MM.1S (cell line): ENCODE data around the gene CYP2R1.
A peak's percentile ranks its signal among the peaks of the same experiment; 100 is the strongest.

Source experiments
- DNase-seq: peaks from one replicate; pipeline ENCODE4 v3.0.0-alpha.2; 2015
- H2AFZ ChIP-seq: fragments of 300-600 bp; sonication (generic); 2 replicates; pipeline ENCODE4 v1.6.0; 2016; ENCODE audit warnings: antibody characterized with exemption, low read length
- H3F3A ChIP-seq: fragments of 300-600 bp; sonication (generic); 2 replicates; pipeline ENCODE4 v1.6.1; 2016; ENCODE audit warnings: mild to moderate bottlenecking, antibody characterized with exemption, low read length, moderate library complexity, mixed read lengths; ENCODE audit not compliant: insufficient read depth
- H3K27ac ChIP-seq: fragments of 300-600 bp; sonication (generic); 2 replicates; pipeline ENCODE4 v1.5.1; 2016; ENCODE audit warnings: mild to moderate bottlenecking, low read length
- H3K27me3 ChIP-seq: fragments of 300-600 bp; sonication (generic); replicated peaks from 2 replicates; pipeline ENCODE4 v1.6.0; 2016; ENCODE audit warnings: low read length; ENCODE audit not compliant: insufficient read depth
- H3K36me3 ChIP-seq: fragments of 300-600 bp; sonication (generic); replicated peaks from 2 replicates; pipeline ENCODE4 v1.6.1; 2016; ENCODE audit warnings: mild to moderate bottlenecking, low read length, mixed read lengths; ENCODE audit not compliant: insufficient read depth
- H3K4me1 ChIP-seq: fragments of 300-600 bp; sonication (generic); 2 replicates; pipeline ENCODE4 v1.6.1; 2016; ENCODE audit warnings: low read length, mixed read lengths
- H3K4me2 ChIP-seq: fragments of 300-600 bp; sonication (generic); 2 replicates; pipeline ENCODE4 v1.6.0; 2016; ENCODE audit warnings: low read depth, low read length
- H3K4me3 ChIP-seq: fragments of 300-600 bp; sonication (generic); 2 replicates; pipeline ENCODE4 v1.5.1; 2016; ENCODE audit warnings: low read length, mixed read lengths
- H3K79me2 ChIP-seq: fragments of 300-600 bp; sonication (generic); 2 replicates; pipeline ENCODE4 v1.6.1; 2016; ENCODE audit warnings: mixed run types, low read length, mixed read lengths
- H3K9ac ChIP-seq: fragments of 300-600 bp; sonication (generic); 2 replicates; pipeline ENCODE4 v1.6.1; 2016; ENCODE audit warnings: low read length, mixed read lengths
- H3K9me2 ChIP-seq: fragments of 300-600 bp; sonication (generic); replicated peaks from 2 replicates; pipeline ENCODE4 v1.6.1; 2016; ENCODE audit warnings: mild to moderate bottlenecking, low read length, mixed read lengths; ENCODE audit not compliant: insufficient read depth
- H3K9me3 ChIP-seq: fragments of 300-600 bp; sonication (generic); replicated peaks from 2 replicates; pipeline ENCODE4 v1.6.1; 2016; ENCODE audit warnings: mild to moderate bottlenecking, low read length, mixed read lengths; ENCODE audit not compliant: insufficient read depth
- H4K20me1 ChIP-seq: fragments of 300-600 bp; sonication (generic); 2 replicates; pipeline ENCODE4 v1.6.1; 2016; ENCODE audit warnings: mild to moderate bottlenecking, low read length, moderate library complexity, mixed read lengths; ENCODE audit not compliant: insufficient read depth
- CTCF ChIP-seq: fragments of 300-600 bp; sonication (generic); IDR thresholded peaks from 2 replicates; pipeline ENCODE4 v1.5.1; 2016; ENCODE audit warnings: antibody characterized with exemption, low read length, mixed read lengths
- EZH2 ChIP-seq: fragments of 300-600 bp; sonication (generic); optimal IDR thresholded peaks from 2 replicates; pipeline ENCODE3; 2017; ENCODE audit warnings: low read depth, mild to moderate bottlenecking, antibody characterized with exemption, low read length, mixed read lengths
- EZH2phosphoT487 ChIP-seq: fragments of 300-600 bp; sonication (generic); IDR thresholded peaks from 2 replicates; pipeline ENCODE4 v1.6.1; 2018; ENCODE audit warnings: antibody characterized with exemption, low read length

CYP2R1 gene

DNA sequence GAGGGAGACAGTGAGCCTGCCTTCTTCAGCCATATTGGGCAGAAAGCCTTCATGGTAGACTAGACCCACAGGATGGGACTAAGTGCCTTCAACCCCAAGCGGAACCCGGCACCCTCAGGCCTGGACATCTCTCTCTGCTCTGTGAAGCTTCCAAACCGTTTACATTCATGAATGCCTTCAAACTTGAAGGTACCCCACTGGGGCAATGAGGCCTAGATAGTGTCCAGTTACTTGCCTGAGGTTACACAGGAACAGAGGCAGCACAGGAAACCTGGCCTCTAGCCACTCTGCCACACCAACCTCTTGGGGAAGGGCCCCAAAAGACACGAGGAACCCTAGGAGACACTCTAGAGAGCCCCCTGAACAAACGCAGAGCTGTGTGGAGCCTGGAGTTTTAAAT lies 14.5 kb upstream of the CYP2R1 start:
- no peak for DNase-seq
- Histone ChIP-seq H3F3A (peaks cover 17% of the 10 kb centered on the region; the same call in 1 of the 2 replicates), H3K36me3 (no peaks in the 10 kb centered on the region), H2AFZ (no peak overlapping the region), H3K9me2 (no peaks in the 10 kb centered on the region), H3K27ac (no peak overlapping the region), H3K9me3 (no peaks in the 10 kb centered on the region), H3K4me3 (no peak overlapping the region), H3K27me3 (no peaks in the 10 kb centered on the region), H4K20me1 (no peaks in the 10 kb centered on the region), H3K4me1 (peaks cover 17% of the 10 kb centered on the region), H3K4me2 (no peak overlapping the region), H3K79me2 (no peaks in the 10 kb centered on the region), H3K9ac (no peak overlapping the region)
- no peak for TF ChIP-seq CTCF
- no peak for TF ChIP-seq EZH2phosphoT487
- TF ChIP-seq EZH2, result no peak

DNA sequence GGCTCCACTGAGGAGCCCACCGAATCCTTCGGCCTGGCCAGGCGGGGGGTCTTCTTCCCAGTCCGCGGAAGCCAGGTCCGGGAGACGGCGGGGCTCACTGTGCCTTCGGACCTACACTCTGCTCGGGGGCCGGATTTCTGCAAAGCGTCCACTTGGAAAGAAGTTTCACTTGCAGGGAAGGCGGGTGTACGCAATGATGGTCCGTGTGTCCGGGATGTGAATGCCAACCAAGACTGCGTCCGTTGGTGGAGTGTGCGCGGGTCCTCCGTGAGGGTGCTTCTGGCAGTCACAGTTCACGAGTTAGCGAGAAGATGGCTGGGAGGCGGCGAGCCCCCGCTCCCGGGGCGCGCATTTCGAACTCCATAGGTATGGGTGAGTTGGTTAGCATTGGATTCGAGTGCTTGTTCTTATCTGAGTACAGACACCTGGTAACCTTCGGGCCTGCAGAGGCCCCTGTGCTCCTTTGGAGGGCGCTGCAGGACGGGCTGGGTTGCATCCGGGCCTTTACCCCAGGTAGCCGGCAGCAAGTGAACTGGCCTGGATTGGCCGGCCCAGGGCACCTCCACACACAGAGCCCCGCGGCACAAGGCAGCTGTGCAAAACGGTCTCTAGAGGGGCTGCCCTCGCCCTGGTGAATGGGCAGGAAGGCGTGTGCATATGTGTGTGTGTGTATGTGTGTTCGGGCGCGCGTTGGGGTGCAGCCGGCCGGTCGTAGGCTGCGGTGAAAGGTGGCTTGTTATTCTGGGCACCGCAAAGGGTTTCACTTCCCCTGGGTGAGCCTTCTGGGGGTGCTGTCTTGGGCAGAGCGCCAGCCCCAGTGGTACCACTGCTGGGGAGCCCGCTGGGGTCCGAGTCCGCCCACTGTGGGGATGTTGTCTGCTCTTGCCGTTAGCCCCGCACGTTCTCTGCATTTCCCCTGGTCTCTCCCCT lies 13.3 kb upstream of the CYP2R1 start:
- Histone ChIP-seq H3K27me3 (no peaks in the 10 kb centered on the region), H3K9me2 (no peaks in the 10 kb centered on the region), H3K27ac (peak overlapping the region; percentile 61; the same call in 1 of the 2 replicates), H3K4me1 (peaks cover 17% of the 10 kb centered on the region), H3K9me3 (no peaks in the 10 kb centered on the region), H3K79me2 (no peaks in the 10 kb centered on the region), H3K4me2 (peak overlapping the region; percentile 98), H3K9ac (peak overlapping the region; percentile 89), H4K20me1 (no peaks in the 10 kb centered on the region), H3K4me3 (peak overlapping the region; percentile 91), H2AFZ (peak overlapping the region; percentile 99), H3F3A (peaks cover 17% of the 10 kb centered on the region; the same call in 1 of the 2 replicates), H3K36me3 (no peaks in the 10 kb centered on the region)
- TF ChIP-seq EZH2phosphoT487 (no peak), CTCF (peak; percentile 63), EZH2 (no peak)
- DNase-seq, result peak; percentile 88

GRCh38 chr11:14904745-14905103 lies 12.7 kb upstream of the CYP2R1 start:
- Histone ChIP-seq H3K27me3 (no peaks in the 10 kb centered on the region), H4K20me1 (no peaks in the 10 kb centered on the region), H3K4me1 (peaks cover 17% of the 10 kb centered on the region), H3K79me2 (no peaks in the 10 kb centered on the region), H3K4me3 (peak overlapping the region; percentile 91), H3K36me3 (no peaks in the 10 kb centered on the region), H3K4me2 (peak overlapping the region; percentile 98), H3K9ac (peak overlapping the region; percentile 89), H3F3A (peaks cover 17% of the 10 kb centered on the region; the same call in 1 of the 2 replicates), H2AFZ (peak overlapping the region; percentile 99), H3K27ac (peak overlapping the region; percentile 61; the same call in 1 of the 2 replicates), H3K9me2 (no peaks in the 10 kb centered on the region), H3K9me3 (no peaks in the 10 kb centered on the region)
- peak; percentile 79 for DNase-seq
- TF ChIP-seq EZH2, result no peak
- peak; percentile 89 for TF ChIP-seq CTCF
